H9 (cell line): ENCODE results near the gene ASIC3. TPM values are rescaled to one million over a fixed set of nuclear protein-coding genes. Genes with fewer than 3 reads are reported as not detected.

ENCODE experiments used
- DNase-seq: peaks from one replicate; pipeline ENCODE4 v3.0.0-alpha.2; 2017
- H2AFZ ChIP-seq: one replicate; pipeline ENCODE4 v1.6.1; 2013; ENCODE audit warnings: mild to moderate bottlenecking, low read length, control low read depth, moderate library complexity
- H2AK5ac ChIP-seq: 2 replicates; pipeline ENCODE4 v1.6.1; 2013; ENCODE audit warnings: low read length, control low read depth, mixed read lengths; ENCODE audit not compliant: insufficient read length
- H2BK120ac ChIP-seq: one replicate; pipeline ENCODE4 v1.6.1; 2013; ENCODE audit warnings: low read depth, mild to moderate bottlenecking, low read length, control low read depth, inconsistent platforms; ENCODE audit not compliant: poor library complexity, severe bottlenecking
- H2BK12ac ChIP-seq: 2 replicates; pipeline ENCODE4 v1.6.1; 2013; ENCODE audit warnings: low read length, control low read depth, mixed read lengths, low read depth; ENCODE audit not compliant: insufficient read length
- H2BK15ac ChIP-seq: 2 replicates; pipeline ENCODE4 v1.6.1; 2013; ENCODE audit warnings: low read depth, low read length, control low read depth
- H2BK20ac ChIP-seq: one replicate; pipeline ENCODE4 v1.6.1; 2013; ENCODE audit warnings: low read depth, mild to moderate bottlenecking, low read length, control low read depth, inconsistent platforms; ENCODE audit not compliant: poor library complexity, severe bottlenecking
- H2BK5ac ChIP-seq: 2 replicates; pipeline ENCODE4 v1.6.1; 2013; ENCODE audit warnings: low read length, control low read depth, mixed read lengths; ENCODE audit not compliant: insufficient read length
- H3K14ac ChIP-seq: 2 replicates; pipeline ENCODE4 v1.6.1; 2013; ENCODE audit warnings: low read length, control low read depth; ENCODE audit not compliant: insufficient read depth
- H3K18ac ChIP-seq: 2 replicates; pipeline ENCODE4 v1.6.1; 2013; ENCODE audit warnings: low read depth, mild to moderate bottlenecking, mixed read lengths, low read length, control low read depth; ENCODE audit not compliant: insufficient read length
- H3K23ac ChIP-seq: 2 replicates; pipeline ENCODE4 v1.6.1; 2013; ENCODE audit warnings: low read length, control low read depth, mixed read lengths, low read depth; ENCODE audit not compliant: insufficient read length
- H3K23me2 ChIP-seq: 2 replicates; pipeline ENCODE4 v1.6.1; 2013; ENCODE audit warnings: low read depth, mild to moderate bottlenecking, mixed read lengths, low read length, control low read depth; ENCODE audit not compliant: insufficient read length, poor library complexity, severe bottlenecking
- H3K27ac ChIP-seq: 2 replicates; pipeline ENCODE4 v1.5.1; 2013; ENCODE audit warnings: low read length, control low read depth, mixed read lengths, low read depth; ENCODE audit not compliant: insufficient read length
- H3K27me3 ChIP-seq: 2 replicates; pipeline ENCODE4 v1.6.1; 2013; ENCODE audit warnings: low read length, control low read depth, inconsistent platforms; ENCODE audit not compliant: insufficient read depth
- H3K4ac ChIP-seq: 2 replicates; pipeline ENCODE4 v1.6.1; 2013; ENCODE audit warnings: low read depth, mild to moderate bottlenecking, control low read depth, inconsistent platforms, low read length, moderate library complexity
- H3K4me1 ChIP-seq: 2 replicates; pipeline ENCODE4 v1.6.1; 2013; ENCODE audit warnings: low read length, control low read depth, inconsistent platforms; ENCODE audit not compliant: insufficient read depth
- H3K4me2 ChIP-seq: 2 replicates; pipeline ENCODE4 v1.6.1; 2013; ENCODE audit warnings: low read length, control low read depth, mixed read lengths; ENCODE audit not compliant: insufficient read length, insufficient read depth
- H3K56ac ChIP-seq: 2 replicates; pipeline ENCODE4 v1.6.1; 2013; ENCODE audit warnings: low read depth, mild to moderate bottlenecking, mixed read lengths, low read length, control low read depth; ENCODE audit not compliant: insufficient read length
- H3K79me1 ChIP-seq: 2 replicates; pipeline ENCODE4 v1.6.1; 2013; ENCODE audit warnings: low read depth, mild to moderate bottlenecking, moderate library complexity, low read length, control low read depth, inconsistent platforms; ENCODE audit not compliant: insufficient read depth, poor library complexity, severe bottlenecking
- H3K79me2 ChIP-seq: 2 replicates; pipeline ENCODE4 v1.6.1; 2013; ENCODE audit warnings: low read length, control low read depth, inconsistent platforms; ENCODE audit not compliant: insufficient read depth
- H3K9ac ChIP-seq: 2 replicates; pipeline ENCODE4 v1.6.1; 2013; ENCODE audit warnings: low read length, control low read depth, mixed read lengths; ENCODE audit not compliant: insufficient read length; ENCODE audit errors: extremely low read depth
- H3K9me3 ChIP-seq: one replicate; pipeline ENCODE4 v1.6.1; 2013; ENCODE audit warnings: low read depth, low read length, inconsistent platforms; ENCODE audit not compliant: control insufficient read depth
- H3T11ph ChIP-seq: one replicate; pipeline ENCODE4 v1.6.1; 2013; ENCODE audit warnings: mild to moderate bottlenecking, low read length, control low read depth, inconsistent platforms
- H4K20me1 ChIP-seq: one replicate; pipeline ENCODE4 v1.6.1; 2013; ENCODE audit not compliant: control insufficient read depth, insufficient read length, insufficient read depth
- H4K5ac ChIP-seq: 2 replicates; pipeline ENCODE4 v1.6.1; 2013; ENCODE audit warnings: low read depth, mild to moderate bottlenecking, mixed read lengths, low read length, control low read depth; ENCODE audit not compliant: insufficient read length
- H4K8ac ChIP-seq: replicated peaks from 2 replicates; pipeline ENCODE4 v1.6.1; 2013; ENCODE audit warnings: low read length, control low read depth, mixed read lengths, low read depth; ENCODE audit not compliant: insufficient read length
- H4K91ac ChIP-seq: 2 replicates; pipeline ENCODE4 v1.6.1; 2013; ENCODE audit warnings: low read depth, mild to moderate bottlenecking, moderate library complexity, mixed read lengths, low read length, control low read depth; ENCODE audit not compliant: insufficient read length
- H3K27ac Mint-ChIP-seq, 3 experiments: 2 replicates in 2 of 3; 3 replicates in 1 of 3; pipeline ENCODE4 v1.8.0; 2020 to 2021; ENCODE audit warnings: mixed read lengths in 3 of 3, mild to moderate bottlenecking in 1 of 3, moderate library complexity in 1 of 3
- H3K27me3 Mint-ChIP-seq: 2 replicates; pipeline ENCODE4 v1.8.0; 2021; ENCODE audit warnings: low read depth, mild to moderate bottlenecking, moderate library complexity, mixed read lengths
- H3K36me3 Mint-ChIP-seq, 3 experiments: 2 replicates in 2 of 3; 3 replicates in 1 of 3; pipeline ENCODE4 v1.8.0; 2020 to 2021; ENCODE audit warnings: low read depth in 3 of 3, mixed read lengths in 3 of 3; ENCODE audit not compliant: insufficient read depth in 1 of 3
- H3K4me1 Mint-ChIP-seq, 2 experiments: 2 replicates each; pipeline ENCODE4 v1.8.0; 2020; ENCODE audit warnings: mixed read lengths in 2 of 2
- H3K4me3 Mint-ChIP-seq, 2 experiments: 2 replicates in 1 of 2; 3 replicates in 1 of 2; pipeline ENCODE4 v1.8.0; 2020 to 2021; ENCODE audit warnings: mild to moderate bottlenecking in 2 of 2, mixed read lengths in 2 of 2, moderate library complexity in 1 of 2
- H3K9me3 Mint-ChIP-seq, 2 experiments: 2 replicates in 1 of 2; 3 replicates in 1 of 2; pipeline ENCODE4 v1.8.0; 2020; ENCODE audit warnings: mild to moderate bottlenecking in 2 of 2, mixed read lengths in 2 of 2, moderate library complexity in 1 of 2
- CTCF ChIP-seq: fragments of 200-600 bp; sonication (generic); conservative IDR thresholded peaks from 3 replicates; pipeline ENCODE4 v1.8.0; 2021; ENCODE audit warnings: antibody characterized with exemption, mild to moderate bottlenecking
- WGBS: extraction: QIAGEN DNeasy Blood & Tissue Kit; methylation state at CpG from one replicate; pipeline ENCODE4 v1.1.7; 2013; ENCODE audit warnings: missing lambda C conversion rate, low lambda C conversion rate, mixed read lengths; ENCODE audit not compliant: insufficient read length; ENCODE audit errors: extremely low coverage; 5-methylcytosine and 5-hydroxymethylcytosine counted together
- total RNA-seq: library from RNA; stranded (reverse); gene quantifications from 2 replicates; pipeline ENCODE4 v1.2.1, GENCODE V29; 2021

ASIC3 gene
- total RNA-seq, 1 experiment from 2014 or later, result 1.7 TPM

GRCh38 chr7:151074817-151075661 is 26.7 kb downstream of the ASIC3 start:
- Histone ChIP-seq H2BK12ac (no peak overlapping the region), H4K8ac (no peak overlapping the region), H3K23ac (no peak overlapping the region), H3K14ac (no peak overlapping the region), H4K20me1 (no peaks in the 10 kb centered on the region), H3K18ac (no peak overlapping the region), H3K79me2 (no peaks in the 10 kb centered on the region; the same call in 1 of the 2 replicates), H4K5ac (no peak overlapping the region), H3K23me2 (no peaks in the 10 kb centered on the region), H3K9ac (no peak overlapping the region), H3K9me3 (no peaks in the 10 kb centered on the region), H3K27ac (no peak overlapping the region), H4K91ac (no peak overlapping the region), H3K56ac (no peak overlapping the region), H2BK120ac (no peak overlapping the region), H3K4me1 (no peaks in the 10 kb centered on the region), H3T11ph (no peak overlapping the region), H3K4ac (no peak overlapping the region), H2BK20ac (no peak overlapping the region), H2BK15ac (no peak overlapping the region), H2AFZ (no peak overlapping the region), H2AK5ac (no peak overlapping the region), H3K4me2 (no peak overlapping the region), H3K79me1 (no peaks in the 10 kb centered on the region), H3K27me3 (no peaks in the 10 kb centered on the region), H2BK5ac (no peak overlapping the region)
- H3K4me1 Mint-ChIP-seq, result peaks cover 24 to 30% of the 10 kb centered on the region in 2 experiments
- no peak overlapping the region for H3K27ac Mint-ChIP-seq
- TF ChIP-seq CTCF, result no peak
- no peaks in the 10 kb centered on the region for H3K9me3 Mint-ChIP-seq
- H3K36me3 Mint-ChIP-seq, result peaks cover 26 to 52% (median 50%) of the 10 kb centered on the region in 3 experiments
- H3K27me3 Mint-ChIP-seq, result peaks cover 1% of the 10 kb centered on the region; the same call in 1 of the 2 replicates
- WGBS, result no CpG with 5 or more reads among the region's 26 CpGs
- no peak overlapping the region for H3K4me3 Mint-ChIP-seq
- no peak for DNase-seq
